ENCODE data around the gene HBS1L.

The HBS1L gene

DNA sequence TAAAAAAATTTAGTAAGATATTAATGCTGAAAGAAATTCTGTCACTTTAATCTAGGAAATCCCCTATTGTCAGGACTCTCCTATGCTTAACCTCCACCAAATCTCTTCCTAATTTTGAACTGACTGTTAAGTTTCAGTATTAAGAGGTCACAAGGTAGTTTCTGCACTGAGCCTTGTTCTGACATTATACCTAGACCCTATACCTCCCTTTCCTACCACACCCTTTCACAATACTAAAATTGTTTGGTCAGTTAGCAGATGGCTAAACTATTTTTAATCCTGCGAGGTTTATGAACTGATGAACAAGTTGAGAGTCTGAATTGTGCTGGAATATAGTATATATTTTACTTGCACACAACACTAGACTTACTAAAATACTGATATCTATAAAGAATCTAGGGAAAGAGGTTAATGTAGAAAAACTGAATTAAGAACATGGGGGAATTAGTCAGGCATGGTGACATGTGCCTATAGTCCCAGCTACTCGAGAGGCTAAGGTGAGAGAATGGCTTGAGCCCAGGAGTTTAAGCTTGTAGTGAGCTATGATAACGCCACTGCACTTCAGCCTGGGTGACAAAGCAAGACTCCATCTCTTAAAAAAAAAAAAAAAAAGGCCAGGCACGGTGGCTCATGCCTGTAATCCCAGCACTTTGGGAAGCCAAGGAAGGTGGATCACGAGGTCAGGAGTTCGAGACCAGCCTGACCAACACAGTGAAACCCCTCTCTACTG lies 51.5 kb downstream of the HBS1L start:
- H3K4me3 ChIP-seq (ENCODE audit: low read depth, low read length) = no peak overlapping the region

DNA sequence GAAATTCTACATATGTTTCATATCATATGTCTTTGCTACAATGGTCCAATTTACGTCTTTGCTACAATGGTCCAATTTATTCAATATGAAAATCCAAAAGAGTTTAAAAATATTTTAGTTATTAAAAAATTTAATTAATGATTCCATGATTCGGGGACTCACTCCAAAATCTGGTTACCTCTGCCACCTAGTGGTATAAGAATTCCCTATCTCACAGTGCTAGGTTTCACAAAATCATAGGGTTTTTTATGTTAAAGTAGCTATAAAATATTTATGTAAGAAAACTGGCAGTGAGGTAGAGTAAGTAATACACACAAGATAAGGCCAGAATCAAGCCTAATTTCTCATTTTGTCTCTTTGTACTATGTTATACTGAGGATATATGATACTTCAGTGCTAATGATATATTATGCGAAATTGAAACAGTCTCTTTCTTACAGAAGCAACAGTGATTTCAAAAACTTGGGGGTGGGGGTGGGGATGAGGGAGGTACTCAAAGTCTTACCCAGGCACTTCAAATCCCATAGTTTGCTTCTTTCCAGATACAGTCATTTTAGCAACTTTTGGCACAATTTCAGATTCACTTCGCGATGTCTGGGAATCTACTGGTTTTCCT lies 52.3 kb downstream of the HBS1L start:
- H3K4me3 ChIP-seq (ENCODE audit: low read depth, low read length) = no peak overlapping the region

DNA sequence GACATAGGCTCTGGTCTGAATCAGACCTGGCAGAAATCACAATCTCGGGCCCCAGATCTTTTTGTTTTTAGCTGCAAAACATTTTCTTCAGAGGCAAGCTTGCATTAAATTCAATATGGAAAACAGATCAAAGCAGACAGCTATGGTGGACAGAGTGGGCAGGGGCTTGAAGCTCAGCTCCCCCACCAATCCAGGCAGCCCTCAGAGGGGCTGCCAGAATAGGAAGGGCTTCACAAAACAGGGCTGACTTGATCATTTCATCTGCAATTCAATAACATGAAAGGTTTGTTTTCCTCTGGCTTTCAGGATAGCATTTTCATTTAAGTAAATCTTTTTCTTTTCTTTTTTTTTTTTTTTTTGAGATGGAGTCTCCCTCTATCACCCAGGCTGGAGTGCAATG lies 55.5 kb downstream of the HBS1L start:
- no peak overlapping the region for H3K4me3 ChIP-seq (ENCODE audit: low read depth, low read length)

DNA sequence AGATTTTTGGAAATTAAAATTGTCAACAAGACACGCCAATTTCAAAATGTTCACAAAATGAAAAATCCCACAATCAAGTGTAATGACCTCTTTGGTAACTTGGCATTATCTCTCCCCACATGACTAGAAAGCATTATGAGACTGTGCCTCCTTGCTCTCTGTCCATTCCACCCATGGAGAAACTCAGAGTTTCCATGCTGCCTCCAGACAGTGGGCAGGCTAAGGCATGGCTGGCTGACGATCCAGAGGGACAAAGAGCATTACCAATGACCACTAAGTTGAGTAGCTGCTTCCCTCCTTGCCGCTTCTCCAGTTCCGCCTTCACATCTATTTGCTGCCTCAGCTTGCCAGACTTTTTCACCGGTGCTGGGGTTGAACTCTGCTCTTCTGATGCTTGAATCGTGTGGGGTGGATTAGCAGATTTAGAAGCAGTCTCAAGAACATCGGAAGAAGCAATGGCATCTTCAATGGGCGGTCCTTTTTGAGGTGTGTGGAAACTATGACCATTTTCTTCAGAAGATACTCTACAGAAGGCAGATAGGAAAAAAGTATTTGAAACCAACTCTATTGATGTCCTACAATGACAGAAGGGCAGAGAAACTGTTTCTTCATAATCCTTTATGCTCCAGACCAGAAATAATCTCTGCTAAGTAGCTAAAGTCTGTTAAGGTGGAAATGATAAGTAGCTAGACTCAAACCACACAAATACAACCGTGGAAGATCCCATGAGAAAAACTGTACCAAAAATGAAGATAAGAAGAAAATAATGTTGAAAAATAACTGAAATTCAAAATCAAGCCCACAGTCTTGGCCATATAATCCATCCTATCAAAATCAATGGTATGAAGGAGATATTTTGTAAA lies 57.3 kb downstream of the HBS1L start:
- H3K4me3 ChIP-seq (ENCODE audit: low read depth, low read length) = no peak overlapping the region

DNA sequence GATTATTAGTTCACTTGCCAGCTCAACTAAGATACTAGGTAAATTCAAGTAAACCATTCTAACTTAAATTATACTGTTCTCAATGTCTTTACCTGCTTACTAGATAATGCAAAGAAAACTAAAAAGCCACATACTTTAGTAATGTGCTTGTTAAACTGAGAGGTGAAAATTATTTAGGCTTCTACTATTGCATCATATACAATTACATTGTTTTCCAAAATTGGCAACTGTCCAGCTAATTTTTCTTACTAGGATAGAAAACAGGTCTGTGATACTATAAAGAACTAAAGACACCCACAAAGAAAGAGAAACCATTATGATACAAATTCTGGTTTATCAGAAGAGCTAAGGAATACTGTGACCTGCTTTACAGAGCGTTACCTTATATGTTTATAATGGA lies 59.1 kb downstream of the HBS1L start:
- H3K4me3 ChIP-seq (ENCODE audit: low read depth, low read length) = no peak overlapping the region

DNA sequence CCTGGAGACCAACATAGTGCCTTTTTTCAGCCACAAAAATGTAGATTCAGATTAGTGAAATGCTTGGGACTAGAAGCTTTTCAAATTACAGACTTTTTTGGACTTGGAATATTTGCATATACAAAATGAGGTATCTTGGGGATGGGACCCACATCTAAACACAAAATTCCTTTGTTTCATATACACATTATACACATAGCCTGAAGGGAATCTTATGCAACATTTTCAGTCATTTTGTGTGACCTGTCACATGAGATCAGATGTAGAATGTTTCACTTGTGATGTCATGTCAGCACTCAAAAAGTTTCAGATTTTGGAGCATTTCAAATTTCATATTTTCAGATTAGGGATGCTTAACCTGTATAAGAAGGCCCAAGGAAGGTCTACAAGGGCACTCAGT lies 60.2 kb downstream of the HBS1L start:
- no peak overlapping the region for H3K4me3 ChIP-seq (ENCODE audit: low read depth, low read length)

DNA sequence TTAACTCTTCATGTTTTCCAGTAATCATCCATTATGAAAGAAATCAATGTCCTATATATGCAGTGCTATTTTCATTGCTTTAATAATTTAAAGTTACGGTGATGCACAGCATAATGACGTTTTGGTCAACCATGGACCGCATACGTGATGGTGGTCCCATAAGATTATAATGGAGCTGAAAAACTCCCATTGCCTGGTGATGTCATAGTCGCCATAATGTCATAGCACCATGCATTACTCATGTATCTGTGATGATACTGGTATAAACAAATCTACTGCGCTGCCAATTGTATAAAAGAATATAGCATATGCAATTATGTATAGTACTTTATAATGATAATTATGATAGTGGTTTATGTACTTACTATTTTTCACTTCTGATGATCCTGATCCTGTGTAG lies 62.5 kb downstream of the HBS1L start:
- no peak overlapping the region for H3K4me3 ChIP-seq (ENCODE audit: low read depth, low read length)

DNA sequence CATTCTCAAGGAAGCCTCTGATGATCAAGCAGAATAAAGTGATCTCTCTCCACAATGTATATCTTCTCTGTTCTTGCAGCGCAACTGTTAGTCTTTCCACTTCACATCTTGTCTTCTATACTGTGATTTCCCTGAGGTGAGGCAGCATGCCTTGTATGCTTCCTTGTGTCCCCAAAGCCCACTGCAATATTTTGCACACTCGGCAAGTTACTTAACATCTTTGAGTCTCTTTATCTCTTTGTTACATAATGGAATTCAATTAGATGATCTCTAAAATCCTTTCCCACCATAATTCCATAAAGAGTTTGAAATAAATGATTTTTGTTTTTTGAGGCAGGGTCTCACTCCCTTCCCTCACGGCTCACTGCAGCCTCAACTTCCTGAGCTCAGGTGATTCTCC lies 64.4 kb downstream of the HBS1L start:
- no peak overlapping the region for H3K4me3 ChIP-seq (ENCODE audit: low read depth, low read length)

DNA sequence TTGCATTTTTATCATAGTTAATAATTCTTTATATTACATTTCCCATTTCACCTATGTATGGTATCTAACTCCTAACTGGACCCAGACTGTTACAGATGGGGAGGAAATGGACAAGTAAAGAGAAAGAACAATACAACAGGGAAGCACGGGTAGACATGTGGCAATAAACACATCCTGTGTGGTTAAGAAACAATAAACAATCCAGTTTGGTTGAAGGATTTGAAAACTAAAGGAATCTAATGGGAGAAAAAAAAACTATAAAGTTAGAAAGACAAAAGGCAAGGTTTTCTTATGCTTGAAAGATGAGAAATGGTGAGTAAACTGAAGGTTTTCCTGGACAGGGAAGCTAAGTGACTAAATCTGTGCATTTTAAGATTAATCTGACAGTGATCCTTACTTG lies 69.8 kb downstream of the HBS1L start:
- no peak overlapping the region for H3K4me3 ChIP-seq (ENCODE audit: low read depth, low read length)

DNA sequence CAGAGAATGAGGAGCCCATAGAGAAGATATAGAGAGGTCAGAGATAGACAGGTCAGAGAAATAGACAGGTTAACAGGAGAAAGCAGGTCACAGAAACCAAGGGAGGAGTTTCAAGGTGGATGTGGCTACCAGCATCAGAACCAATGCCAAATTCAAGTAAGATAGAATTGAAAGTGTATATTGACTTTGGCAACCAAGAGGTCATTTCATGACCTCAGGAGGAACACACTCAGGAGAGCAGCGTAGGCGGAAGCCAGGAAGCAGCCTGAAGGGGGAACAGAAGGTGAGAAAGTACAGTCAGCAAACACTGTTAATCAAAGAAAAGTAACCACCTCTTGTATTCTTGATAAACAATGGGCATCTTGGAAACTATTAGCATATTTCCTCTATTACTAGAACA lies 70.8 kb downstream of the HBS1L start:
- no peak overlapping the region for H3K4me3 ChIP-seq (ENCODE audit: low read depth, low read length)

DNA sequence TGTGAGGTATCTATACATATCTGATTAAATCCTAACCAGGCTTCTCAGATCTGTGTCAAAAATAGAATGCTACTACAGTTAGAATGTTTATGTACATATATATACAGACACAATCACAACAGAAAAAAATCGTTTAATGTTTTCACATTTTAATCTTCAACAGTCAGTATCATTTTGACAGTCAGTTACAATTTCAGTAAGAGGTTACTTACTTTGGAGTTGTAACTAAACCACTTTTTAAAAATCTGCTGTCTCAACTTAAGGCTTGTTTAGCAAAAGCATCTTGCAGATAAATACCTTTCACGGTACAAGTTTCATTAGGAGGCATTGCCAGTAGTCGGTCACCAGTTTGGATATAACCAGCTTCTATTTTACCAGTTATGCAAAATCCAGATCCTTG lies 72.5 kb downstream of the HBS1L start:
- H3K4me3 ChIP-seq (ENCODE audit: low read depth, low read length) = no peak overlapping the region

DNA sequence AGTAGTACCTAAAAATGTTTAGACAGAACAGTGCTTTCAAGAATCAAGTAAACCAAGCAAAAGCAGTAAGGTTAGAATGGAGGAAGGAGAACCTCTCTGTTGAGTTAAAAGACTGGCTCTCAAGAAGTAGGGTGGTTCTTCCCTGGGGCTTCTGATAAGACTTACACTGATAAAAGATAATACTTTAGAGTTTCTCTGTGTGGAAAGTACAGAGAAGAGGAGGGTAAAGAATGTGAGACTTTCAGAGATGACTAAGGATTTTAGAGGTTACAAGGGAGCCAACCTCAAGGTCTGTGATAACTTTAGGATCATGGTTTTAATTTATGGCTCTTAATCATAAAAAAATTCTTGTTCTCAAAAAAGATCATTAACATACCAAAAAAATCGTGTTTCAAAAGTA lies 73.8 kb downstream of the HBS1L start:
- H3K4me3 ChIP-seq (ENCODE audit: low read depth, low read length) = no peak overlapping the region

DNA sequence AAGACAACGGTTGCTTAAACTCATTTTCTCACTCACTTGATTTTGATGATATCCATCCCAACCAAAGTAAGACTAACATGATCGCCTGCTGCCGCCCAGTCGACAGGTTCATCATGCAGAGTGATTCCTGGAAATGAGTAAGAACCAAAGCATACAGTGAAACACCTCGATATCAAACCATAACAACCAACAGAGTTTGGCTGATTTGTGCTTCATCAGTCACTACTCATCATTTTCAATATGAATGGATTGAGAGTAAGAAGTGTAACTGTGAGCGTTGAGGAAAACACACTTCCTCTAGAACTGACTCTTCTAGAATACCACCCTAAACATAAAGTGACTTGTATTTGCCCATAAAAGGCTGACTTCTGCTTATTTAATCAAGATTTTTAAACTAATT lies 75.5 kb downstream of the HBS1L start:
- no peak overlapping the region for H3K4me3 ChIP-seq (ENCODE audit: low read depth, low read length)

DNA sequence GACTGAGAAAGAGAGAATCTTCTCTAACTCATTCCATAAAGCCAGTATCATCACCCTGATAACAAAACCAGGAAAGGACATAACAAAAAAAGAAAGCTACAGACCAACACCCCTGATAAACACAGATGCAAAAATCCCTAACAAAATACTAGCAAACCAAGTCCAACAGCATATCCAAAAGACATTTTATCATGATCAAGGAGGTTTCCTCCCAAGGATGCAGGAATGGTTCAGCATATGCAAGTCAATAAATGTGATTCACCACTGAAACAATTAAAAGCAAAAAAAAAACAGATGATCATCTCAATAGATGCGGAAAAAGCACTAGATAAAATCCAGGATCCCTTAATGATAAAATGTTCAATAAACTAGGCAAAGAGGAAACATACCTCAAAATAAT lies 80.3 kb downstream of the HBS1L start:
- no peak overlapping the region for H3K4me3 ChIP-seq (ENCODE audit: low read depth, low read length)

DNA sequence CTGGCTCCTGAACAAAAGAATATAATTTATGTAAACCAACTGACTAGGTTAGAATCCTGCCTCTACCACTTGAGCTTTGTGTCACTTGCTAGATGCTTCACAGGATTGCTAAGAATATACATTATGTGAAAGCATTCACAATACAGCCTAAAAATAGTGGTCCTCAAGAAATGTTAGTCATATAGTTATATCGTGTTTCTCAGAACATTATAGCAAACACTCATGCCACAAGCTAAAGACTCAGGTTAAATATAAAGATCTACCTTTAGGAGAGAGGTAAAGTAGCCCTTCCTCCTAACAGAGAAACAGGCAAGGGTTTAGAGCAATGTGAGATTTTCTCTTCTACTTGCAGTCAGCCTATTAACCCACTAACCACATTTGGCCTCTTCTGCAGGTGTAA lies 86.9 kb downstream of the HBS1L start:
- H3K4me3 ChIP-seq (ENCODE audit: low read depth, low read length) = no peak overlapping the region

DNA sequence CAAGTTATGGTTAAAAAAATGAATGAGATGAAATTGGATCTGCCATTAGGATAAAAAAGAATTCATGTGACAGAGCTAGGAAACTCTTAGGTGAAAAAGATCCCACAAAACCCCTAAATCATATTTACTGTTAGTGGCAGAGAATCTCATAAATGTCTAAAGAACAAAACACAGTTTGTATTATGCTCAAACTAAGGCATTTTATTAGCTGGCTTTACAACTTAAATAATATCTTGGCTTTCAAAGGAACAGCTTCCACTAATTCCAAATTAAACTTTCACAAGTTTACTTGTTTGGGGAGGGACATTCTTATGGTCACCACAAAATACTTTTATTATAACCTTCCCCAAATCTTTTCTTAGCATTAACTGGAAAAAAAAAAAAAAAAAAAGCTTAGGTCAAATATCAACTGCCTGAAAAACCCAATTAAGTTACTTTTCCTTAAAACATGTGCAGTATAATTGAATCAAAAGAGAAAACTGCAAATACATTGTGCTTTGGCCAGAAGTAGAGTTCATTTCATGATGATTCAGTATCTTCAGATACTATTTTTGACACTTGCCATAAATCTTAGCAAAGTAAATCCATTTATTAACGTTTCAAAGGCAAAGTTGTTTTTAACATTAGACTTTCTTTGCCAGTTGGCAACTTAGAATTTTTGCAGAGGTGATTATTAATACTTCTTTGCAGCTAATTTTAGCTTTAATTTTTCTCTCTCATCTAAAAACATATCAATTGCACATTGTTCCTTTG lies 90.0 kb downstream of the HBS1L start:
- H3K4me3 ChIP-seq (ENCODE audit: low read depth, low read length) = no peak overlapping the region

DNA sequence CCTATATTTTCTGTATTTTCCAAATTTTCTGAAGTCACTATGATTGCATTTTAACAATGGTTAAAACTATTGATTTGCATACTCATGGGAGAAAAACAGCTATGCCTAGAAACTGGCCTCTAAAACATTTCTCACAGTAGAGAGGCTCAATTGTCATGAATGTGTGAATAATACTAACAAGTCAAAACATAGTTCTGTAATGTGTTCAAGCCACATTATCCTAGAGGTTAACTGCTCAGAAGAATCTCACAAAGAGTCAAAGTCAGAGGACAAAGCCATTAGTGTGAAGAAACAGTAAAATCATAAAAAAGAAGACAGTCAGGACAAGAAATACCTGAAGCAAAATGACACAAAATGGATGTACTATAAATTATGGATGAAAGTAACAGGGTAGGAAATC lies 92.2 kb downstream of the HBS1L start:
- H3K4me3 ChIP-seq (ENCODE audit: low read depth, low read length) = no peak overlapping the region

DNA sequence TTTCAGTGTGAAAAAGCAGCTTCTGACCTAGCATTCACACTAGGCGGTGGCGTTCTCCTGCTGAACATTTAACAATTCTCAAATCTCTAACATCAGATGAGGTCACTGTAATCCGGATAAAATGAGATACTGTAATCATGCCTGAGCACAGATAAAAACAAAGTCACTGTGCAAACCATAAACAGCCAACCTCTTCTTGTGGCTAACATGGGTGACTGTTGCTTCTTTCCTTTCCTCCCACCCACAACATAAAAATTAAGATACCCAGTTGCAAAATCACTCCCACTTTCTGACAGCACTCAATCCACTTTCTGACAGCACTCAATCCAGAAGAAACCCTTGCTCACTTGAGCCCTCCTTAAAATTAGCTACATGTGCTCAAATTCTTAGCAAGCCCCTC lies 93.3 kb downstream of the HBS1L start:
- H3K4me3 ChIP-seq (ENCODE audit: low read depth, low read length) = no peak overlapping the region

DNA sequence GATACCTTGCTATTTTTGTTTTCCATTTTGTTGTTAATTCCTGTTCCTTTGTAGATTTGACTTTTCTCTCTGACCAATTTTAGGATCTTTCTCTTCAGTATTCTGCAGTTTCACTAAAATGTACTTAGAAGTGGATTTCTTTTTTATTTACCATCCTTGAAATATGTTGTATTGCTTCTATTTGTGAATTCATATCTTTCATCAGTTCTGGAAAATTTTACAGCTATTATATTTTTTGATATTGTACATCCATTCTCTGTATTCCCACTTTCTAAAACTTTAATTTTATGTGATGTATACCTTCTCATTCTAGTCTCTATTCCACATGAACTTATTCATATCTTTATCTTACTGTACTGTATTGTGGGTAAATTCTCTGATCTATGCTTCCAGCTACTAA lies 95.0 kb downstream of the HBS1L start:
- no peak overlapping the region for H3K4me3 ChIP-seq (ENCODE audit: low read depth, low read length)

DNA sequence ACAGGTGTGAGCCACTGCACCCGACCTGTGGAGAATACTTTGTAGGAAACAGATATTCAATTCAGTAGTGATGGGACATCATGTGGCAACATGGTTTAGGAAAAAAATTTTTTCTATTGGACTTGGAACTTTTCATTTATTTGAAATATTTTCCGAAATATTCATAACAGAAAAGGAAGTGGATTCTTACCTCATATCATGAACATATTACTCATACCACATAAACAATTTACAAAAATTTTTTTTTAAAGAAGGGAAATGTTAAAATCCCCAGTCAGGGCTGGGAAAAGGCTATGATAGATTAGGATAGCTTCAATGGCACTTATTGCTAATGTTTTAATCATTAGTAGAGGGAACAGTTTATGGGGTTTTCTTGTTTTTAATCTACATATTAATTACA lies 97.9 kb downstream of the HBS1L start:
- no peak overlapping the region for H3K4me3 ChIP-seq (ENCODE audit: low read depth, low read length)

DNA sequence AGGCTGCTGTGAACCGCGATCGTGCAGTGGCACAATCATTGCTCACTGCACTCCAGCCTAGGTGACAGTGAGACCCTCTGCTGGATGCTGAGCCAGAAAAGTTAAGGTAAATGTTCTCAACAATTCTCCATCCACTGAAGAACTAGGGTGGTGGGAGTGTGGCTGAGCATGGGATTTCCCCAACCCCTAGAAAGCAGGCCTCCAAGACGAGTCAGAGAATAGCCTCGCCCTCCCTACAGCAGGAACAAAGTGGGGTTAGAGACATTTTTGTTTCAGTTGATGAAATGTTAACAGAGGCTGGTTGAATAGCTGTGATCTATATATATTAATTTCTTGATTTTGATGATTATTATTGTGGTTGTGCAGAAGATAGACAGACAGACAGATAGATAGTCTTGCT lies 98.6 kb downstream of the HBS1L start:
- no peak overlapping the region for H3K4me3 ChIP-seq (ENCODE audit: low read depth, low read length)

All from iPS-11a (cell line).